ENCODE results near the gene AKNA. TPM values are rescaled to one million over a fixed set of nuclear protein-coding genes. Genes with fewer than 3 reads are reported as not detected.
A peak's percentile ranks its signal among the peaks of the same experiment; 100 is the strongest.

Gene AKNA
- total RNA-seq, 3 donors from 2014 or later (not counting 1 experiment from before 2014, with no cell fraction given): 577 to 743 (median 676) TPM

GRCh38 chr9:114294664-114295063 lies 93.1 kb downstream of the AKNA start:
- Histone ChIP-seq H3K36me3 (ENCODE audit: control insufficient read depth, insufficient read depth, low read length) (no peaks in the 10 kb centered on the region), H3K4me1 (ENCODE audit: control insufficient read depth, insufficient read depth, low read length) (peaks cover 3% of the 10 kb centered on the region), H3K9me3 (ENCODE audit: control insufficient read depth, insufficient read depth, low read length) (peaks cover 4% of the 10 kb centered on the region), H3K4me3 (ENCODE audit: low read length) (no peak overlapping the region), H3K27ac (ENCODE audit: low read length) (no peak overlapping the region), H3K27me3 (ENCODE audit: control insufficient read depth, insufficient read depth, low read length) (peaks cover 2% of the 10 kb centered on the region)
- ATAC-seq: no peak
- no peak overlapping the region for H3K27ac Mint-ChIP-seq
- H3K27me3 Mint-ChIP-seq (ENCODE audit: low read depth in 2 of 2): peaks cover 20 to 39% of the 10 kb centered on the region in 2 donors
- TF ChIP-seq CTCF (IDR thresholded peaks at IDR 0.05): no peak
- no peak for DNase-seq
- peaks cover 16% of the 10 kb centered on the region for H3K36me3 Mint-ChIP-seq
- no peak overlapping the region for H3K4me3 Mint-ChIP-seq
- peaks cover 0 to 4% of the 10 kb centered on the region in 2 donors for H3K9me3 Mint-ChIP-seq
- intact Hi-C loops (cut with micrococcal nuclease): loop anchor here (5.0 kb wide), 1 partner anchor 187 kb away; no protein-coding TSS in a partner anchor
- peaks cover 0 to 5% of the 10 kb centered on the region in 2 donors for H3K4me1 Mint-ChIP-seq

GRCh38 chr9:114291886-114292590 lies 95.7 kb downstream of the AKNA start:
- intact Hi-C loops (cut with micrococcal nuclease): loop anchor here (1.0 to 5.0 kb wide), 3 partner anchors 137 to 210 kb away; partner anchors contain the start of gene COL27A1

GRCh38 chr9:114291064-114291474 lies 96.7 kb downstream of the AKNA start:
- H3K27ac Mint-ChIP-seq: no peak overlapping the region
- WGBS (ENCODE audit: insufficient coverage): 18% methylated on average over 12 of the region's 12 CpGs
- H3K36me3 ChIP-seq (ENCODE audit: control insufficient read depth, insufficient read depth, low read length): no peaks in the 10 kb centered on the region

More at GRCh38 chr9:114291886-114292590, 95.7 kb downstream of the AKNA start:
- no peak for TF ChIP-seq CTCF (IDR thresholded peaks at IDR 0.05)
- Histone ChIP-seq H3K9me3 (ENCODE audit: control insufficient read depth, insufficient read depth, low read length) (peaks cover 4% of the 10 kb centered on the region), H3K4me1 (ENCODE audit: control insufficient read depth, insufficient read depth, low read length) (peaks cover 3% of the 10 kb centered on the region), H3K36me3 (ENCODE audit: control insufficient read depth, insufficient read depth, low read length) (no peaks in the 10 kb centered on the region), H3K27ac (ENCODE audit: low read length) (no peak overlapping the region), H3K4me3 (ENCODE audit: low read length) (no peak overlapping the region), H3K27me3 (ENCODE audit: control insufficient read depth, insufficient read depth, low read length) (peaks cover 2% of the 10 kb centered on the region)
- ATAC-seq: no peak
- 84% methylated on average over 10 of the region's 11 CpGs for WGBS (ENCODE audit: insufficient coverage)
- Mint-ChIP-seq H3K27me3 (ENCODE audit: low read depth in 2 of 2) (peaks cover 20 to 32% of the 10 kb centered on the region in 2 donors), H3K36me3 (peaks cover 16% of the 10 kb centered on the region), H3K4me3 (no peak overlapping the region), H3K4me1 (peaks cover 0 to 5% of the 10 kb centered on the region in 2 donors), H3K27ac (no peak overlapping the region), H3K9me3 (peaks cover 0 to 4% of the 10 kb centered on the region in 2 donors)
- no peak for DNase-seq

More at GRCh38 chr9:114291064-114291474, 96.7 kb downstream of the AKNA start:
- H3K4me3 Mint-ChIP-seq: no peak overlapping the region
- ATAC-seq (peak; percentile 64 to 79 (median 66)), DNase-seq (peak; percentile 62 to 77)
- H3K4me1 Mint-ChIP-seq: peaks cover 0 to 5% of the 10 kb centered on the region in 2 donors
- H3K9me3 Mint-ChIP-seq: peaks cover 0 to 4% of the 10 kb centered on the region in 2 donors
- TF ChIP-seq CTCF (IDR thresholded peaks at IDR 0.05): peak; percentile 97
- Histone ChIP-seq H3K9me3 (ENCODE audit: control insufficient read depth, insufficient read depth, low read length) (peaks cover 4% of the 10 kb centered on the region), H3K4me3 (ENCODE audit: low read length) (no peak overlapping the region), H3K27me3 (ENCODE audit: control insufficient read depth, insufficient read depth, low read length) (peaks cover 2% of the 10 kb centered on the region), H3K4me1 (ENCODE audit: control insufficient read depth, insufficient read depth, low read length) (peaks cover 3% of the 10 kb centered on the region), H3K27ac (ENCODE audit: low read length) (no peak overlapping the region)
- peaks cover 16% of the 10 kb centered on the region for H3K36me3 Mint-ChIP-seq
- peaks cover 20 to 32% of the 10 kb centered on the region in 2 donors for H3K27me3 Mint-ChIP-seq (ENCODE audit: low read depth in 2 of 2)
- intact Hi-C loops (cut with micrococcal nuclease): loop anchor here (1.0 to 5.0 kb wide), 3 partner anchors 136 to 209 kb away; partner anchors contain the start of gene COL27A1

Data from natural killer cell (primary cell).